SH-SY5Y (cell line): ENCODE measurements around the gene SEMA4A.

Experiments used
- GATA2 ChIP-seq: IDR thresholded peaks from 2 replicates; pipeline ENCODE4 v1.6.1; 2011; ENCODE audit warnings: mild to moderate bottlenecking, low read depth, low read length
- GATA3 ChIP-seq: IDR thresholded peaks from 2 replicates; pipeline ENCODE4 v1.6.1; 2011; ENCODE audit warnings: low read depth, mild to moderate bottlenecking, low read length, moderate library complexity

The SEMA4A gene

GRCh38 chr1:156143765-156144489 is 9.5 kb upstream of the SEMA4A start:
- TF ChIP-seq GATA3: no peak
- 0 out of 2 replicates have a peak, but pooled peaks have one; percentile 4 for TF ChIP-seq GATA2

GRCh38 chr1:156144742-156145141 is 8.6 kb upstream of the SEMA4A start:
- TF ChIP-seq GATA2: no peak
- TF ChIP-seq GATA3: no peak

GRCh38 chr1:156145650-156146019 is 7.8 kb upstream of the SEMA4A start:
- TF ChIP-seq GATA2 (no peak), GATA3 (no peak)

- TF ChIP-seq GATA2: no peak
- no peak for TF ChIP-seq GATA3
Observed at GRCh38 chr1:156146020-156146768, 7.2 kb upstream of the SEMA4A start.

- no peak for TF ChIP-seq GATA2
- no peak for TF ChIP-seq GATA3
Observed at GRCh38 chr1:156146769-156147405, 6.5 kb upstream of the SEMA4A start.

- TF ChIP-seq GATA3 (no peak), GATA2 (no peak)
Observed at GRCh38 chr1:156148216-156148615, 5.2 kb upstream of the SEMA4A start.

GRCh38 chr1:156149374-156150332 is 3.7 kb upstream of the SEMA4A start:
- TF ChIP-seq GATA2 (no peak), GATA3 (no peak)

GRCh38 chr1:156150333-156151011 is 2.9 kb upstream of the SEMA4A start:
- TF ChIP-seq GATA2 (no peak), GATA3 (no peak)

GRCh38 chr1:156151093-156151688 is 2.2 kb upstream of the SEMA4A start:
- TF ChIP-seq GATA2 (no peak), GATA3 (no peak)

GRCh38 chr1:156152628-156153027 is 757 bp upstream of the SEMA4A start:
- TF ChIP-seq GATA3 (no peak), GATA2 (no peak)

- no peak for TF ChIP-seq GATA2
- no peak for TF ChIP-seq GATA3
Observed at GRCh38 chr1:156154317-156154749, 948 bp downstream of the SEMA4A start.

- TF ChIP-seq GATA2: no peak
- TF ChIP-seq GATA3: no peak
Observed at GRCh38 chr1:156155756-156156510, 2.5 kb downstream of the SEMA4A start.
